Measurements from ENCODE around the gene SYNPO2L. TPM values are rescaled to one million over a fixed set of nuclear protein-coding genes. Genes with fewer than 3 reads are reported as not detected.

Gene SYNPO2L
- total and polyA plus RNA-seq, 9 of the 15 experiments (the other 6 are each of a cell fraction or from before 2014, with no cell fraction given): 0.03 to 0.07 TPM; not detected in 7

DNA sequence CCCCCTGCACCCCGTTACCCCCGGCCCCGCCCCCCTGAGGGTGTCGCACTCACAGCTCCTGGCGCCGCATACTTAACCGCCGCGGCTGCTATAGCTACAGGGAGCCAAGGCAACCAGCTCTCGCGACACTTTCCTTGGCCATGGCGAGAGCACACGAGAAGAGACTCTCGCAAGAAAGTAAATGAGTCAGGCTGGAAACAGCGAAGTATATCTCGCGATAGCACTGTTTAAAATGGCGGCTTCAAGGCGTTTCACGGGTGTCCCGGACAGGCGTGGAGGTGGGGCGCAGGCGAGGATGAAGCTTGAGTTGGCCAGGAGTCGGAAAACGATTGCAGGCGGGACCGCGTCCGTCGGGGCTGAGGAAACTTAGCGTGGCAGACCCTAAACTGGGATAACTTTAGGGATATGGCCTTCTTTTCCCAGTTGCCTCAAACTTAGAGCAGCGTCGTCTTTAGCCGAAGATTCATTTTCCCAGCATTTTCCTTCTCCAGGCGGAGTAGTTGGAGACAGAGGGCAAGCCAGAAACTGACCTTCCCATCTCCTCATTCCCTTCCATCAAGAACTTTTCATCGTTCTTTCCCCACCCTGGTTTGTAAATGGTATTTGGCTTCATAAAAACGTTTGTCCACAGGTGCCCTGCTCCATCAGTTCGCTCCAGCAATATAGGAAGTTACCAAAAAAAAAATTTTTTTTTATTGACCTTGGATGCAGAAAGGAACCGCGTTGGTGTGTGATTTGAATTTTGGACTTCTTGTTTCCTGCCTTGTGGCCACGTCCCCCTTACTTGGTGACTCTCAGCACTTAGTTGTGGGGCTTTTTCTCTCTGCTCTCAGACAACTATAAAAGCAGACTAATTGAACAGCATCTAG is 29.7 kb downstream of the SYNPO2L start (continued):
- TF ChIP-seq SMARCB1 (IDR thresholded peaks at IDR 0.05; ENCODE audit: insufficient read length, low read depth): no peak
- TF ChIP-seq, protein P1, sequence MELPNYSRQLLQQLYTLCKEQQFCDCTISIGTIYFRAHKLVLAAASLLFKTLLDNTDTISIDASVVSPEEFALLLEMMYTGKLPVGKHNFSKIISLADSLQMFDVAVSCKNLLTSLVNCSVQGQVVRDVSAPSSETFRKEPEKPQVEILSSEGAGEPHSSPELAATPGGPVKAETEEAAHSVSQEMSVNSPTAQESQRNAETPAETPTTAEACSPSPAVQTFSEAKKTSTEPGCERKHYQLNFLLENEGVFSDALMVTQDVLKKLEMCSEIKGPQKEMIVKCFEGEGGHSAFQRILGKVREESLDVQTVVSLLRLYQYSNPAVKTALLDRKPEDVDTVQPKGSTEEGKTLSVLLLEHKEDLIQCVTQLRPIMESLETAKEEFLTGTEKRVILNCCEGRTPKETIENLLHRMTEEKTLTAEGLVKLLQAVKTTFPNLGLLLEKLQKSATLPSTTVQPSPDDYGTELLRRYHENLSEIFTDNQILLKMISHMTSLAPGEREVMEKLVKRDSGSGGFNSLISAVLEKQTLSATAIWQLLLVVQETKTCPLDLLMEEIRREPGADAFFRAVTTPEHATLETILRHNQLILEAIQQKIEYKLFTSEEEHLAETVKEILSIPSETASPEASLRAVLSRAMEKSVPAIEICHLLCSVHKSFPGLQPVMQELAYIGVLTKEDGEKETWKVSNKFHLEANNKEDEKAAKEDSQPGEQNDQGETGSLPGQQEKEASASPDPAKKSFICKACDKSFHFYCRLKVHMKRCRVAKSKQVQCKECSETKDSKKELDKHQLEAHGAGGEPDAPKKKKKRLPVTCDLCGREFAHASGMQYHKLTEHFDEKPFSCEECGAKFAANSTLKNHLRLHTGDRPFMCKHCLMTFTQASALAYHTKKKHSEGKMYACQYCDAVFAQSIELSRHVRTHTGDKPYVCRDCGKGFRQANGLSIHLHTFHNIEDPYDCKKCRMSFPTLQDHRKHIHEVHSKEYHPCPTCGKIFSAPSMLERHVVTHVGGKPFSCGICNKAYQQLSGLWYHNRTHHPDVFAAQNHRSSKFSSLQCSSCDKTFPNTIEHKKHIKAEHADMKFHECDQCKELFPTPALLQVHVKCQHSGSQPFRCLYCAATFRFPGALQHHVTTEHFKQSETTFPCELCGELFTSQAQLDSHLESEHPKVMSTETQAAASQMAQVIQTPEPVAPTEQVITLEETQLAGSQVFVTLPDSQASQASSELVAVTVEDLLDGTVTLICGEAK (IDR thresholded peaks at IDR 0.05): 0 out of 2 replicates have a peak, but pooled peaks have one; percentile 41
- TF ChIP-seq, protein P1 (CRISPR knock-in tag; IDR thresholded peaks at IDR 0.05): no peak
- TF ChIP-seq ZNF184 (CRISPR knock-in tag; IDR thresholded peaks at IDR 0.05): no peak
- TF ChIP-seq KLF6 (CRISPR knock-in tag; IDR thresholded peaks at IDR 0.05; ENCODE audit: borderline replicate concordance): no peak
- TF ChIP-seq, protein P2, sequence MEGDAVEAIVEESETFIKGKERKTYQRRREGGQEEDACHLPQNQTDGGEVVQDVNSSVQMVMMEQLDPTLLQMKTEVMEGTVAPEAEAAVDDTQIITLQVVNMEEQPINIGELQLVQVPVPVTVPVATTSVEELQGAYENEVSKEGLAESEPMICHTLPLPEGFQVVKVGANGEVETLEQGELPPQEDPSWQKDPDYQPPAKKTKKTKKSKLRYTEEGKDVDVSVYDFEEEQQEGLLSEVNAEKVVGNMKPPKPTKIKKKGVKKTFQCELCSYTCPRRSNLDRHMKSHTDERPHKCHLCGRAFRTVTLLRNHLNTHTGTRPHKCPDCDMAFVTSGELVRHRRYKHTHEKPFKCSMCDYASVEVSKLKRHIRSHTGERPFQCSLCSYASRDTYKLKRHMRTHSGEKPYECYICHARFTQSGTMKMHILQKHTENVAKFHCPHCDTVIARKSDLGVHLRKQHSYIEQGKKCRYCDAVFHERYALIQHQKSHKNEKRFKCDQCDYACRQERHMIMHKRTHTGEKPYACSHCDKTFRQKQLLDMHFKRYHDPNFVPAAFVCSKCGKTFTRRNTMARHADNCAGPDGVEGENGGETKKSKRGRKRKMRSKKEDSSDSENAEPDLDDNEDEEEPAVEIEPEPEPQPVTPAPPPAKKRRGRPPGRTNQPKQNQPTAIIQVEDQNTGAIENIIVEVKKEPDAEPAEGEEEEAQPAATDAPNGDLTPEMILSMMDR (IDR thresholded peaks at IDR 0.05 in 2 of 3, conservative IDR thresholded peaks at IDR 0.05 in 1 of 3; ENCODE audit: insufficient read depth in 2 of 3, low read depth in 1 of 3, low read length in 3 of 3): 0 out of 6 replicates have a peak, but pooled peaks of 1 of the 3 experiments have one; percentile 10
- TF ChIP-seq, protein P3, sequence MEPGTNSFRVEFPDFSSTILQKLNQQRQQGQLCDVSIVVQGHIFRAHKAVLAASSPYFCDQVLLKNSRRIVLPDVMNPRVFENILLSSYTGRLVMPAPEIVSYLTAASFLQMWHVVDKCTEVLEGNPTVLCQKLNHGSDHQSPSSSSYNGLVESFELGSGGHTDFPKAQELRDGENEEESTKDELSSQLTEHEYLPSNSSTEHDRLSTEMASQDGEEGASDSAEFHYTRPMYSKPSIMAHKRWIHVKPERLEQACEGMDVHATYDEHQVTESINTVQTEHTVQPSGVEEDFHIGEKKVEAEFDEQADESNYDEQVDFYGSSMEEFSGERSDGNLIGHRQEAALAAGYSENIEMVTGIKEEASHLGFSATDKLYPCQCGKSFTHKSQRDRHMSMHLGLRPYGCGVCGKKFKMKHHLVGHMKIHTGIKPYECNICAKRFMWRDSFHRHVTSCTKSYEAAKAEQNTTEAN (CRISPR knock-in tag; IDR thresholded peaks at IDR 0.05): no peak
- TF ChIP-seq CREB1 (IDR thresholded peaks at IDR 0.05): no peak; the same call in 1 of the 2 replicates
- TF ChIP-seq CREB1 (CRISPR knock-in tag; IDR thresholded peaks at IDR 0.05): no peak
- peak; percentile 89 for TF ChIP-seq CREBBP (IDR thresholded peaks at IDR 0.05; ENCODE audit: low read depth, low read length)
- TF ChIP-seq NUFIP1 (IDR thresholded peaks at IDR 0.05; ENCODE audit: partially characterized antibody): no peak
- TF ChIP-seq, protein P4, sequence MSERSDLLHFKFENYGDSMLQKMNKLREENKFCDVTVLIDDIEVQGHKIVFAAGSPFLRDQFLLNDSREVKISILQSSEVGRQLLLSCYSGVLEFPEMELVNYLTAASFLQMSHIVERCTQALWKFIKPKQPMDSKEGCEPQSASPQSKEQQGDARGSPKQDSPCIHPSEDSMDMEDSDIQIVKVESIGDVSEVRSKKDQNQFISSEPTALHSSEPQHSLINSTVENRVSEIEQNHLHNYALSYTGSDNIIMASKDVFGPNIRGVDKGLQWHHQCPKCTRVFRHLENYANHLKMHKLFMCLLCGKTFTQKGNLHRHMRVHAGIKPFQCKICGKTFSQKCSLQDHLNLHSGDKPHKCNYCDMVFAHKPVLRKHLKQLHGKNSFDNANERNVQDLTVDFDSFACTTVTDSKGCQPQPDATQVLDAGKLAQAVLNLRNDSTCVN (CRISPR knock-in tag; IDR thresholded peaks at IDR 0.05): peak; percentile 47; the same call in 1 of the 2 replicates
- no peak for TF ChIP-seq EZH2 (IDR thresholded peaks at IDR 0.05; ENCODE audit: borderline replicate concordance, low read depth, low read length)
